ENCODE data around the gene ATCAY. TPM values are rescaled to one million over a fixed set of nuclear protein-coding genes. Genes with fewer than 3 reads are reported as not detected.
"Not testable (repeated sequence)": the region's sequence is repeated elsewhere in the genome, so short reads cannot be mapped to it uniquely, and the experiment has no call there.

Gene ATCAY
- total RNA-seq, 1 donor = not detected

GRCh38 chr19:3881272-3882040 is 971 bp downstream of the ATCAY start:
- no peak overlapping the region for H3K4me3 ChIP-seq (ENCODE audit: low read depth, low read length)
- no peak for TF ChIP-seq CTCF (IDR thresholded peaks at IDR 0.05; ENCODE audit: insufficient read depth, low read length)
- DNase-seq (ENCODE audit: low read depth) = no peak

DNA sequence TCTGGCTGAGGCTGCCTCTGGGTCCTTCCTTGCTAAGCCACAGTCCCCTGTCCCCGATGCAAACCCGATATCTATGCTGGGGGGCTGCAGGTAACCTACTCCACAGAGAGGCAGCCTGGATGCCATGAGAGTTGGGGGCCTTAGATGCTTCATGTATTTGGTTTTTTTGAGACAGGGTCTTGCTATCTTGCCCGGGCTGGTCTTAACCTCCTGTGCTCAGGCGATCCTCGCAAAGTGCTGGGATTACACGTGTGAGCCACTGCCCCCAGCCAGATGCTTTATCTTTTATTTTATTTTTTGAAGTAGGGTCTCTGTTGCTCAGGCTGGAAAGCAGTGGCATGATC is 1.5 kb downstream of the ATCAY start:
- TF ChIP-seq CTCF (IDR thresholded peaks at IDR 0.05; ENCODE audit: insufficient read depth, low read length) = no peak
- DNase-seq (ENCODE audit: low read depth) = no peak
- no peak overlapping the region for H3K4me3 ChIP-seq (ENCODE audit: low read depth, low read length)

- TF ChIP-seq CTCF (IDR thresholded peaks at IDR 0.05; ENCODE audit: insufficient read depth, low read length) = no peak
- H3K4me3 ChIP-seq (ENCODE audit: low read depth, low read length) = no peak overlapping the region
- no peak for DNase-seq (ENCODE audit: low read depth)
Measured at GRCh38 chr19:3890591-3890990, 10.1 kb downstream of the ATCAY start.

DNA sequence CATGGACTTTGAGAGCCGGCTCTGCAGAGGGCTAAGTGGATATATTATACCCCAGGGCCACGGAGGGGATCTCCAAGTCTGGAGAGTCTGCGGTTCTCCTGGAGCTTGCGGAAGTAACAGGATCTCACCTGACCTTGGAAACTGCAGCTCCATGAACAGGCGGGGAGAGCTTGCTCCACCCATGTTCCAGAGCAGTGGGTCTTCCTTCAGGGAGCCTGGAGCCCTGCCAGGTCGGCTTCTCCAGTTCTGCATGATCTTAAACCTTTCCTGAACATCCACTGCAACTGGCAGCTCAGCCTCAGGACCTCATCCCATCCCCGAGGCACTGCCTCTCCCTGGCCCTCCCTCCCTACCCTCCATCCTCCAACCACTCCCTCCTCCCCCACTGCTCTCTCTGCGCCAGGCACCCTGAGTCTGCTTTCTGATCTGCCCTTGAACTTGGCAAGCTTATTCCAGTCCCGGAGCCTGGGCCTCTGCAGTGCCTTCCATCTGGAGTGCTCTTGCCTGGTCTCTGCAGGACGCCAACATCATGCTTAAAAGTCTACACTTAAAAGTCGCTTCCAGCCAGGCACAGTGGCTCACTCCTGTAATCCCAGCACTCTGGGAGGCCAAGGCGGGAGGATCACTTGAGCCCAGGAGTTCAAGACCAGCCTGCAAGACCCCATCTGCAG is 13.2 kb downstream of the ATCAY start:
- no peak overlapping the region for H3K4me3 ChIP-seq (ENCODE audit: low read depth, low read length)
- no peak for TF ChIP-seq CTCF (IDR thresholded peaks at IDR 0.05; ENCODE audit: insufficient read depth, low read length)
- DNase-seq (ENCODE audit: low read depth) = no peak

DNA sequence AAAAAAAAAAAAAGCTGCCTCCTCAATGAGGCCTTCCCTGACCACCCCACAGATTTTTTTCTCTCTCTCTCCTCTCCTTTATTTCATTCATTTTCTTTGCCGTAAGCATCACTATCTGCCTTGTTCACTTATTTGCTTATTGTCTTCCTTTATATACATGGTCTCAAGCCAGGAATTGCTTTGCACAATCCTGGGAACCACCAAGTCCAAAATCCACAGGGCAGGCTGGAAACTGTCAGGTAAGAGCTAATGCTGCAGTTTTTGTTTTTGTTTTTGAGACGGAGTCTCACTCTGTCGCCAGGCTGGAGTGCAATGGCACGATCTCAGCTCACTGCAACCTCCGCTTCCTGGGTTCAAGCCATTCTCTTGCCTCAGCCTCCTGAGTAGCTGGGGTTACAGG is 14.5 kb downstream of the ATCAY start:
- DNase-seq (ENCODE audit: low read depth); H3K4me3 ChIP-seq (ENCODE audit: low read depth, low read length): not testable (repeated sequence)

DNA sequence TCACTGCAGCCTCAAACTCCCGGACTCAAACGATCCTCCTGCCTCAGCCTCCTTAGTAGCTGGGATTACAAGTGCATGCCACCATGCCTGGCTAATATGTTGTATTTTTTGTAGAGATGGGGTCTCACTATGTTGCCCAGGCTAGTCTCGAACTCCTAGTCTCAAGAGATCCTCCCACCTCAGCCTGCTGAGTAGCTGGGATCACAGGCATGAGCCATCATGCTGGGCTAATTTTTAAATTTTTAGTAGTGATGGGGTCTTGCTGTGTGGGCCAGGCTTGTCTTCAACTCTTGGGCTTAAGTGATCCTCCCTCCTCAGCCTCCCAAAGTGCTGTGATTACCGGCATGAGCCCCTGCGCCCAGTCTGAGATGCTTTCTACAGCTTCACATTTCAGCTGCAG is 15.3 kb downstream of the ATCAY start:
- TF ChIP-seq CTCF (IDR thresholded peaks at IDR 0.05; ENCODE audit: insufficient read depth, low read length) = no peak

GRCh38 chr19:3897936-3898335 is 17.5 kb downstream of the ATCAY start:
- H3K4me3 ChIP-seq (ENCODE audit: low read depth, low read length) = no peak overlapping the region
- TF ChIP-seq CTCF (IDR thresholded peaks at IDR 0.05; ENCODE audit: insufficient read depth, low read length) = no peak
- no peak for DNase-seq (ENCODE audit: low read depth)

More for the DNA sequence above, 15.3 kb downstream of the ATCAY start:
- no peak for DNase-seq (ENCODE audit: low read depth)
- no peak overlapping the region for H3K4me3 ChIP-seq (ENCODE audit: low read depth, low read length)
